NCI-H82 (cell line): Measurements from ENCODE around the gene BMX.

ENCODE experiments used
- DNase-seq: peaks from one replicate; lab custom pipeline; 2025; lab: John Stamatoyannopoulos, UW

Gene BMX

DNA sequence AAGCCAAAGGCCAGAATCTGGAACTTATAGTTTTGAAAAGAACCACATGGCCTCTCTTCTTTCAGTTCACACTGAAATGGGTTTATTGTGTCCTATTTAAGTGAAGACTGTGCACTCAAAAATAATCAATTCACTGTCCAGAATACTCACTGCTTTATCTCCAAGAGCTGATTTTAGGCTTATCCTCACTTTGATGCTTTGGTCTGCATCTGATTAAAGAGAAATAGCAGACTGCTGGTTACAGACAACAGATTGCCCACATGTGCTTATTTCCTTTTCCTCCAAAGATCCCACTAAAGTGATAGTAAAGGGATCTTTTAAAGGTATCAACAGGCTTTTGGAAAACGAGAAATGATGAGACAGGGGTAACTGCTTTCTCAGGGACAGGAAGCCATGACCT lies 69.5 kb downstream of the BMX start:
- DNase-seq, result peak; percentile 8

DNA sequence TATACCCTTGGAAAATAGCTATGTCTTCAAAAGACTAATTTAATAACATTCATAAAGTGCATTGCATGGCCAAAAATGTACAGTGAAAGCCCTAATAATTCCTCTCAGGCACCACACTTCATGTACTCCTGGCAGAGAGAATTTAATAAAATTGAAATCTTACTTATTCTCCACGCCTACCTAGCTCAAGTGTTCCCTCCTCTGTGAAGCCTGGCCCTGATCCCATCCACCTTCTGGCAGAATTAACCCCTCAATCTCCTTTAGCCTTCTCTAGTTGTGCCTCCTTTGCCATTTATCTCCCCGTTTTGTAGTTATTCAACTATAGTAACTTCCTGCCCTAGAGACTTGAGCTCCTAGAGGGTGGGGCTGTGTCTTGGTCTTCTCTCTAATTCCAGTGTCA lies 73.4 kb downstream of the BMX start:
- no peak for DNase-seq

- DNase-seq, result no peak
These were observed 75.4 kb downstream of the BMX start for GRCh38 chrX:15576019-15576418.

DNA sequence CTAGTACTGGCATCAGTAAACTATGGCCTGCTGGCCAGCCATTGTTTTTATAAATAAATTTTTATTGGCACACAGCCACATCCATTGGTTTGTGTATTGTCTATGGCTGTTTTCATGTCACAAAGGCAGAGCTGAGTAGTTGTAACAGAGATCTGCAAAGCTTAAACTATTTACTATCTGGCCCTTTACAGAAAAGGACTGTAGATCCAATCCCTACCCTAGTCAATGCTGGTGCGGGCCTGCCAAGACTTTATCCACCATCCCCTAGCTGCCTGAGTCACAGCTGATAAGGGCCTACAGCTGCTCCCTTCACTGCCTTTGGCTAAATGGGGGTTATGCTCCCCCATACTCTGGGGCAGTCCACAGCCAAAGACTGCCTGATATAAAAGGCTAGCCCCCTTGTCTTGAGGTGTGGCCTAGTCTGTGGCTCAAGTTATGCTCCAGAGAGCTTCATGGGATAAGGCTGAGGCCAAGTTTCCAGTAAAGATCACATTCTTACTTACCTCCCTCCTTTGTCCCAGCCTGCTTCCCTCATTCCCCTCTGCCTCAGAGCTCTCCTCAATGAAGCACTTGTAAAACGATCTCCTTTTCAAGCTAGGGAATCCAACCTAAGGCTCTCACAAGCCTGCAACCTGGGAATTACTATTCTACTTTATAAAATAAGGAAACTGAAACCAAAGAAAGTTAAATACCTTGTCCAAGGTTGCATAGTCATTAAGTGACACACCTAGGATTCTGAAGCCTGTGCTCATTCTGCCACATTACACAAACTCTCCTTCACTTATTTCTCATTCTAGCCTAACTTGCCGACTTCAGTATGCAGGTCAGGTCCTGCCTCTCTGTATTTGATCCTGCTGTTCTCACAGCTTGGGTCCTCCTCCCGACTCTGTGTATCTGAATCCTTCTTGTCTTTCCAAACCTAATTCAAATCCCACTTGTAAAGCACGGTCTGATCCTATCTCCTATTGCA lies 79.5 kb downstream of the BMX start:
- no peak for DNase-seq

GRCh38 chrX:15594371-15594770 lies 93.8 kb downstream of the BMX start:
- peak; percentile 1 for DNase-seq

GRCh38 chrX:15598026-15598425 lies 97.4 kb downstream of the BMX start:
- no peak for DNase-seq

- DNase-seq, result no peak
These were observed 98.9 kb downstream of the BMX start for GRCh38 chrX:15599461-15599860.

DNA sequence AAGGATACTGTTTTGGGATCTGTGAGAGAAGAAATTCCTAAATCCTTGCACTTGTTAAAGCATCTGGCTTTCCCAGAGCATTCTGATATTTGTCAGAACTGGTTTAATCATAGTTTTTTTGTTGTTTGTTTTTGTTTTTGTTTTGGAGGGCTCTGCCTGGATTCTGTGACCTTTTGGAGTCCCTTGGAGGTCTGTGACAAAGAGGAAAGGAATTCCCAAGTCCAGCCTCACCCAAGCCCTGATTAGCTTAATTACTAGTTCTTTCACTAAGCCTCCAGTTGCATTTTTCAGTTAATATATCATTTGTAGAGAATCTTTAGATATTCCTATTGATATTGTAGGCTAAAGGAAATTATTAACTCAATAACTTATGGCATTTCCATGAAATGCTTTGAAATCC lies 99.4 kb downstream of the BMX start:
- no peak for DNase-seq

- no peak for DNase-seq
These were observed 100.1 kb downstream of the BMX start, which contains the start of gene ACE2 for GRCh38 chrX:15600745-15601144. Gene ACE2, minus strand, starts transcription at chrX:15600960. Its CDS starts 49 bp downstream, at chrX:15600911.

GRCh38 chrX:15601932-15602331 lies 101.3 kb downstream of the BMX start:
- DNase-seq, result no peak

DNA sequence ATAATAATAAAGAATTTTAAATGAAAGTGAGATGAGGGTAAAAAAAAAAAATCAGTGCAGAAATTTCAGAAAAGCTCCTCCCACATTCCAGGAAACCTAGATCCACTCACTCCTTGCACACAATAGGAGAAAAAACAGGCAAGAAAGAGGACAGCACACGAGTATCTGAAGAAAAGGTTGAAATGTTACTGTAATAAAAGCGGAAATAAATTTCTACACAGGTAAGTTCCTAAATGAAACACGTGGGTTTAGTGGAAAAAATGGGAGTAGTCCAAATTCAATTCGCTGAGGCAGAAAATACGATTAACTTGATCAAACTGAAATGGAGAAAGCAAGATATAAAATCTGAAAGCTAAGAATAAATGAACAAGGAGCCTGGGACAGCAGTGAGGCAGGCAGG lies 102.2 kb downstream of the BMX start:
- DNase-seq, result no peak

DNA sequence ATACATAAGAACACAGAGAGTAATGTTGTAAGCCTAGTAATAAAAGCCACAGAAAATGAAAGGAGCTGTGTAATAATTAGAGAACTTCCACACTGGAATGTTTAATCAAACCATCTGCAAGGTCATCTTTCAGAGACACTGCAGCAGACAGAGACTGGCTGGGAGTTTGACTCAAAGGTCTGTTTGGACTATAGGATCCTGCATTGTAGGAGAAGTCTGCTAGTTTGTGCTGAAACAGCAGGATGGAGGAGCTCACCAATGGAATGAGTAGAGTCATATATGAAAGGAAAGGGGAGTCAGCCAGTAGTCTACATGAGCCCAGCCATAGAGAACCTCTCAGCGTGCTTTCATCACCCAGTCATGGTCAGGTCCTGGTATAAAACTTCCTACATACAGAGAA lies 104.6 kb downstream of the BMX start:
- DNase-seq, result no peak
